Activated CD8-positive, alpha-beta memory T cell treated with anti-CD3 and anti-CD28 coated beads, Interleukin-2, amount 50 U/mL, for 1 hour (primary cell): ENCODE data around the gene CDKL5.
"Not testable (repeated sequence)": the region's sequence is repeated elsewhere in the genome, so short reads cannot be mapped to it uniquely, and the experiment has no call there.

Experiments used
- DNase-seq: peaks from one replicate; pipeline ENCODE4 v3.0.0-alpha.2; 2020; ENCODE audit errors: extremely low read depth

CDKL5 gene

DNA sequence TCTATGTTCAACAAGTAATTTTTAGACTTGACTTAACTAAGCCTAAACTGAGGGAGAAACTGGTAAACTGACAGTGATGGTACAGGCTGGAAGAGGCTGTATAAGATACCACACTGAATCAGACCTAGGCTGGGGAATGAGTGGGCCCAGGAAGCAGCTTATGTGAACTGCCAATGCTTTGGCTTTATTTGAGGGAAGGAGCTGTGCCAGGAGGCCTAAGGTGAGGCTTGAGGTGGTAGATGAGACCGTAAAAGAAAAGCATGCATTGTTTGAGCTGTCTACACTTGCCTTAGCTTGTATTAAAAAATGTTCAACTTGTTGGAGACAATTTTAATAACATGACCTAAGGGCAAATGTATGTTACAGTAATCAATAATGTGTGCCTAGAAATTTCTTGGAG is 150.3 kb downstream of the CDKL5 start:
- no peak for DNase-seq

DNA sequence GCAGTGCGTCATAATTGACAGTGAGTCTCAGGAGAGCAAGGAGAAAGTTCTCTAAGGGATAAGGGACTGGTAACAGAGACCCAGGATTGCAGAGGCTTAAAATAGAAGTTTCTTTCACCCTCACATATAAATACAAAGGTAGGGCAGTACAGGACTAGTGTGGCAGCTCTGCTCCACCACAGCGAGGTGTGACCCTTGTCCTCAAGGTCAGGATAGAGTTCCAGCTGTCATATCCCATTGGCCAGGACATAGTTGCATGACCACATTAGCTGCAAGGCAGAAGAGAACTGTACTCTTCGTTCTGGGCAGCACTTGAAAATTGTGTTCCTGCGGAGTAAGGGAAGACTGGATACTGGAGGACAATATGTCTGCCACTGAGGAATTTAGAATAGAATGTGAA is 152.0 kb downstream of the CDKL5 start:
- no peak for DNase-seq

DNA sequence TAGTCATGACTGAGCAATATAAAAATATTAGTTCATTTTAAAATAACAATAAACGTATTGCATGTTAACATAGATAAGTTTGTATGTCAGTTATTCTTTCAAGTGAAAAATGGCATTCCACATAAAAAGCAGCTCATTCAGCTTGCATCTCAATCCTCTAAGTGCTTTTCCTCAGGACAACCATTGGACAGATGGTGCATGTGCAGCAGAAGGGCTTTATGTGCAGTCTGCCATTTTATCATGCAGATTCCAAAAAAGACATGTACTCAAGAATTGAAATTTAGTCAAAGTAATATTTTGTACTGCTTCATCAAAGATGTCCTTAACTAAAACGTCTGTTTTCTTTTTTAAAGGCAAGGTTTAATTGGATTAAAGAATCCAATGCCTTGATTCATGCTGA is 153.1 kb downstream of the CDKL5 start:
- DNase-seq: no peak

DNA sequence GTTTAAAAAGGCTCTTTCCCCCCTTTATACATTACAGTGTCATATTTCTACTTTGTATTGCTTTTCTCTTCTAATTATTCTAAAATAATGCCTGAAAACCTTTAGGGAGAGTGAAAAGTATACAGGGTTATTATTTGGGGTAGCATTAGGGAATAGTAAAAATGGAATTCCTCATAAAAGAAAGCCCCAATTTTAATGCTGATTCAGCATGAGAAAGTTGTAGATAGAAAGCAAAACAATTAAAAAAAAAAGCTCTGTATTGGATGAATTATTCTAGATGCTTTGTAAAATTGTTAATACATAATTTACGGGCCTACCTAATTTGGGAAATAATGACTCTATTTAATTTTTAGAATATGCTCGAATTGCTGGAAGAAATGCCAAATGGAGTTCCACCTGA is 154.1 kb downstream of the CDKL5 start:
- DNase-seq: no peak

DNA sequence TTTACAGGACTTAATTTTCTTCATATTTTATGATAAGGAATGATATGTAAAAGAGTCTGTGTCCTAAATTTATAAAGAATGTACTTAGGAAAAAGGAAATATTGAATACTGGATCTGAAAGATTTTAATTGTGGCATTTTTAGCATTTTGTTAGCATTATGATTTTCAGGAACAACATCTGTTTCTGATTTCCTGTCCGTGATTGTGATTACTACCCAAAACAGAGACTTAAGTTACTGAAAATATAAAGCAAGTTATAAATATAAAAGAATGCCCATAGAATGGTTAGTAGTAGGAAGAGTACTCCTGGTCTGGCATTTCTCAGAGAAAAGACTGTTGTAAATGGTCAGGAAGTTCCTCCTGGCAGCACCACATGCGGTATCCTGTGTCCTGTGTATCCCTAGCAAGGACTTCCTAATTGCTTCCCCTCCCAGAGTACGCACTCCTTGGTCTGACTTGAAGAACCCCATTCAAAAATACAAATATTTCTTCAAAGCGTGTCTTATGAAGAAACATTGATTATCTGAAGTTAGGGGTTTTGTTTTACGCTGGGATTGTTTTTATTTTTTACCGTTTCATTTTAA is 157.6 kb downstream of the CDKL5 start:
- DNase-seq: no peak

DNA sequence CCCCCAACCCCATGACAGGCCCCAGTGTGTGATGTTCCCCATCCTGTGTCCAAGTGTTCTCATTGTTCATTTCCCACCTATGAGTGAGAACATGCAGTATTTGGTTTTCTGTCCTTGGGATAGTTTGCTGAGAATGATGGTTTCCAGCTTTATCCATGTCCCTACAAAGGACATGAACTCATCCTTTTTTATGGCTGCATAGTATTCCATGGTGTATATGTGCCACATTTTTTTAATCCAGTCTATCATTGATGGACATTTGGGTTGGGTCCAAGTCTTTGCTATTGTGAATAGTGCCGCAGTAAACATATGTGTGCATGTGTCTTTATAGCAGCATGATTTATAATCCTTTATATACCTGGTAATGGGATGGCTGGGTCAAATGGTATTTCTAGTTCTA is 163.9 kb downstream of the CDKL5 start:
- DNase-seq: not testable (repeated sequence)

DNA sequence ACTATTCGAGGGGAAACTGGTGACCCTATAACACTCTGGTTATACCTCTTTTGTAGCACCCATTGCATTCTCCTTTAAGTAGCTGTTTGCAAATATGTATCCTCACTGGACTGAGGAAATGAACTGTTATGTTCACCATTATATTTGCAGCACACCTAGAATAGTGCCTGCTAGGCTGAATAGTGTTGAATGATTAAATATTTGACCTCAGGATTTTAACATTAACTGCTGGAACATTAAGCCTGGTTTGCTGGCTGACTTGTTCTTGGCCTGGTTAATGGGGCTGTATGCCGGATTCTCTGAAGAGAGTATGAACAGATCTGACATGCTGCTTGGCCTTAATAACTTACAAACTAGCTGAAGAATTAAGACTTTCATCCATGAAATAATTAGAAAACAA is 166.4 kb downstream of the CDKL5 start:
- no peak for DNase-seq

DNA sequence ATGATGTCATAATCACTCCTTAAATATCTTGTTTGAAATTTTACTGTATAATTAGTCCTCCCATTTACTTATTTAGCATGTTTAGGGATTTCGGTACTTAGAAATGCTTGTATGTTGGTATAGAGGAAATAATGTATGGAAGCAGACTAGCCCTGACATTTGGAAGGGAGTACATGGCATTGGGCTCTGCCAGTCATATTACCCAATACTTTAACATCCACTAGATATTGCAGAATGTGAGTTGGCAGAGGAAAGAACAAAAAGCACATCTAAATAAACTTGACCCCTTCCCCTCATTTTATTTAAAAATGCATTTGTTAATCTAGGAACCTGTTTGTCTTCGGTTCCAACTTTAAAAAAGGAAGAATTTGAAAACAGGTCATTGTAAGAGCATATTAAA is 168.7 kb downstream of the CDKL5 start:
- DNase-seq: no peak

DNA sequence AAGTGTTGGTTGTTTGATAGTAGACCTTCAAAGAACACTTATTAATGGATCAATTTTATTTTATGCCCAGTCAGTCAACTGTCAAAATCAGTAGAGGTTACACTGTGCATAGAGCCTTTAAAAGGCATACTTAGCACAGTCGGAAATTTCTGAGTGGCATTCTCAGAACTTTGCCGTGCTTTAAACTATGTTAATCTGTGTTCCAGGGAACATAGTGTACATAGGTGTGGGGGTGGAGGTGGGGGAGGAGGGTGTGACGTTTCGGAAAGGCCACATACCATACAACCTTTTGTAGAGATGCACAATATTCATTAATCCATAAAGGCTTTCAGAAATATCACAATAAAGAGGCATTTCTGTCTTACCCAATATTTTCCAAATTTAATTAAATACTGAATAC is 170.7 kb downstream of the CDKL5 start:
- no peak for DNase-seq

DNA sequence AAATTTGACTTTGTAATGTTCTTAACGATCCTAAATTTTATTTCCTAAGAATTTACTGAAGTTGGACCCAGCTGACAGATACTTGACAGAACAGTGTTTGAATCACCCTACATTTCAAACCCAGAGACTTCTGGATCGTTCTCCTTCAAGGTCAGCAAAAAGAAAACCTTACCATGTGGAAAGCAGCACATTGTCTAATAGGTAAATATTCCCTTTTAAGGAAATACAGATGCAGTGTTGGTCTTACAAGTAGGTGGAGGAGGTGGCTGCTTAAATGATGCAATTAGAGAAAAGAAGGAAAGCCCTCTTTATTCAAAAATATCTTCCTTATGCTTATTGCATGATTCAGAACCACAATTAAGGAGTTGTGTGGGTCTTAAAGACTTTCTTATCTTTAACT is 173.0 kb downstream of the CDKL5 start:
- no peak for DNase-seq

DNA sequence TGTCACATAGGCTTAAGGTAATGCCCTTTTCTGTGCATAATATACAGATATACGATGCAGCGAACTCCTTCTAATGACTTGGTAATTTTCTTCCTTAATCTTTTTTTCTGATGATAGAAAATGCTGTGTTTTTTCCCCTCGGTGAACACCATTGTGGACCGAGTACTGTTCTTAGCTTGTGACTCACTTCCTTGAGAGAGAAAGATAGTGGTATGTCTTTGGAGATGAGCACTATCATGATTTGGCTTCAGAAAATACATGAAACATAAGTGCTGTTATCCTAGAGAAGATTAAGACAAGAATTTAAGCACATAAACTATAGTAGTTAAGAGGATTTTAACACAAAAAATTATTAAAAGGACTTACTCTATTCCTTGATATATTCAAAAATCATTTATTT is 182.6 kb downstream of the CDKL5 start:
- DNase-seq: no peak

DNA sequence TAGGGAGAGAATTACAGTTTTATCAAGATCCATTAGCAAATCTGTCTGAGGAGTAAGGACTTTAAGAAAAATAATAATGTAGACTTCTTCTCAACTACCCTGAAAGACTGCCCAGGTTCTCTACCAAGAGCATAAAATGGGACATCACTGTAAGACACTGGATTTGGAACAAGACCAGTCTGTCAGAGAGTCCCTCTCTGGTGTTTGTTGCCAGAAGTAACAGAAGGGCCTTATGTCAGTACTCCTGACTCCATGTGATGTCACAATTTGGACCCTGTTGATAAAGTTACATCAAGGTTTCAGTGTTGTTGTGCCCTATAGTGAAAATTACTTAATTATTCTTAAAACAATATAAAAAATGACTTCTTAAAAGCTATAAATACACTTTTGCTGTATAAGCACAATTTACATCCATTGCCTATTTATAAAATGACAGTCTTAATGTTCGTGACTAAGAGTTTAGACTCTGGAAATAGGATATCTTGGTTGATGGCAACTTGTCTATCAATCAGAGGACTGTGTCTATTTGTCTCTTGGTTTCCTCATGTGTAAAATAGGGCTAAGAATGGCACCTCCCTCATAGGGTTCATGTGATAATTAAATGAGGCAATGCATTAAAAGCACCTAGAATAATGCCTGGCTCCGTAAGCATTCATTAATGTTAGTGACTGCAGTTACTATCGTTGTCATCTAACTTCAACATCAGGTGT is 188.7 kb downstream of the CDKL5 start:
- no peak for DNase-seq

DNA sequence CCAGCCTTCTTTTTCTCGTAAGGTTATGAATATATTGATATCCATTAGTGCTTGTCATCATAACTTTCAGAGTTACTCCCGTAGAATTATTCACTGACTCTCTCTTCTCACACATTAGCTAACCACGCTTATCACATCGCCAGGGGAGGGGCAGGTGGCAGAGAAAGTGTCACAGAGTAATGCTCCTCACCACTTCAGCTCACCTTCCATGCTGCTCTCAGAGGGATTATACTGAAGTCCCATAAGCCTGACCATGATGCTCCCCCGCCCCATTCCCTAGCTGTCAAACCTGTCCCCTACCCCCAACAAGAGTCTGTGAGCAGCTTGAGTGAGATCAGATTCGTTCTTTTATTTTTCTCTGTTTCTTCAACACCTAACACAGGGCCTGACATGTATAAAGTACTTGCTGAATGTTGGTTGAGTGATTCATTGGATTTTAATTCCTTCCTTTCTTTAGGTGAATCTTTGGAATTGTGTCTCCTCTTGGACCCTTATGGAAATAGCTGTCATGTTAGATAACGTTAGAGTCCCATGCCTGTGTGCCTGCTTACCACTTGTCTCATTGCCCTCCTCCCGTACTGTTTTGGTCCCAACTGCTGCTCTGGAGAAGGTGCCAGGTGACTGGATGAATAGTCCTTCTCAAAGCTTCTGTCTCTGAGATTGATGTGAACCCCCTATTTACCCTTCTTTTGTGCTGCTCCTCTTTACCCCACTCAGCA is 191.4 kb downstream of the CDKL5 start:
- no peak for DNase-seq

DNA sequence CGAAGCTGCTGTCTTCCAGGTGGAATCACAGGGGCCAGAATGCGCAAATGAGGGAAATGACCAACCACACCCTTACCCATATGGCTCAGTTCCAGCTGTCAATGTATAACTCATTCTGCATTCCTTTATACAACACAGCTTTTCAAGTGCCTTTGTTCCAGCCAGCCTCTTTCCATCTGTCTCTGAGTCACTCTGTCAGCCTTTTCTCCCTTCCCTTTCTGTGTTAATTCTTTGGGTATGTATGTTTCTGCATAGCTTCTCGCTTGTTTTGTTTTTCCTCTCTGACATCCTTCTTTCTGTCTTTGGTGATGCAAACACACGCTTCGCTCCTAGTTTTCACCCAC is 192.0 kb downstream of the CDKL5 start:
- DNase-seq: no peak

DNA sequence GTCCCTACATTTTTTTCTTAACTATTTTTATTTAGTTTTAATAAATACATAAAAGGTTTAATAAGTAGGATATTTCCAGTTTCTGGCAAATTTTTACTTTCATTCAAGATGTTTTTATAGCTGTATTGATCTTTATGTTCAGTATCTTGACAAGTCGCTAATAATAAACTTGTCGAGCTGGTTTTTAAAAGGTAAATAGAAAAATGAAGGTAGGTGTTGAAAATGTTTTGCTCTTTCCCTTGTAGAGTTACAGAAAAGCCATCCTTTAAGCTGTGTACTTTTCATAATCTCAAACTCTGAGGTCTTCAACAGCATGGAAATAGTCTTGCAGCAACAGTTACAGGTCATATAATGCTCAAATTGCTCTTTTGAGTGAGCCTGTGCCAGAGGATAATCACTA is 193.9 kb downstream of the CDKL5 start:
- no peak for DNase-seq

DNA sequence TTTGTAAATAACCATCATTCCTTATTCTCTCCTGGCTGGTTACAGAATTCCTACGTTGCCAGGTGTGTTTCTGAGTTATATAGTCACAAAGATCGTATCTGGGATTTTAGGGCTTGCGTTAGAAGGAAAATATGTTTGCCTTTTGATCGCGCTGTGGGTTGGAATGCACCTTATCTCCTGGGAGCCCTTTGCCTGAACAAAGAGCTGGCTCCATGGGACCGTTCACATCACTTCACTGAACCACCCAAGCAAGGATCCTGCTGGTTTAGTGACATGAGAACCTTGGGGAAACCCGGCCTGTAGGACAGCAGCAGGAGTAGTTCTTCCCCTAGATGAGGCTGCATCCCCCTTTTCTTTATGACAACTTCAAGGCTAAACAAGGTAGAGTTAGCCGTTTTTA is 194.9 kb downstream of the CDKL5 start:
- no peak for DNase-seq

DNA sequence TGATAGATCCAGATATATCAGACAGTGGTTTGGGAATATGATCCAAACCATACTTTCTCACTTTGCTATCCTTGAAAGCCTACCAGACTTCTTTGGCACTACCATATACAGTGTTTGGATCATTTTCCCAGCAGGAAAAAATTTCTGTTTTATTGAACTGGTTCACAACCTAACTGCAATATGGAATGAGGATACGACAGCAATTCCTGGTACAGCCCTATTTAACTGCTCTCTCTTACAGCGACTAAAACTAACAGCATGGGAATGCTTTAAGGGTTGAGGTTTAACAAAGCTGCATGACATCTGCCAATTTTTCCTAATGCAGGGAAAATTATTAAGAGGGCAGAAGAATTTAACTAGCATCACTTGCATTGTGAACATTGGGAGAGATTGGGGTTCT is 199.2 kb downstream of the CDKL5 start:
- no peak for DNase-seq

DNA sequence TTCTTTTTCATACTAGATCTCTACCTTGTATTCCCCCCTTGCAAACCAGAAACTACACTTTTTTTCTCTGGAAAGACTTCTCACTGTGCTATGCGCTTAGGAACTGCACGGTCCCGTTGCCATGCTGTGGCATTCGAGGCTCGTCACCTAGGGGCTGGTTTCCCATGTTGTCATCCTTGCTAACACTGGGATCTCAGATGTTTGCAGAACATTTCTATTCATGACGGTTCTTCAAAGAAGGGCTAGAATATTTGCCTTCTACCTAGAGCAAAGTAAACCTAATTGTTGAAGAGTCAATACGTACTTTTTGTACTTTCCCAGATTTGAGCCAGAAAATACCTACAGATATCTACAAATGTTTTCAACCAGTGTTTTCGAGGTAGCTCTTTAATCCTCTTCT is 205.5 kb downstream of the CDKL5 start:
- DNase-seq: no peak

DNA sequence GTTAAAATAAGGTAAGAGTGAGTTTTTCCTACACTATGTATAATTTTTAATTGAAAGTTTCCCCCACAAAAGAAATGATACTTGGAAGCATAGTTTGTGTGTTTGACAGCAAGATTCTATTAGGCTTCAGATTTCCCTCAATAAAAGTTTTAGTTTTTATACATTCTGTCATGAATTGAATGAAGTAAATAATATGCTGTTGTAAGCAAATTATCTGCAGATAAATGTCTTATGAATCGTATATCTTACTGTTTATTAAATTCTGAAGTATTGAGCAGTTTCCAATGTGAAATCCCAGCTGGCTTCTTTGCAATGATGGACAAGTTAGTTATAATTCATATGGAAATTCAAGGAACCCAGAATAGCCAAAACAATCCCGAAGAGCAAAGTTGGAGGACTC is 213.0 kb downstream of the CDKL5 start:
- DNase-seq: no peak

DNA sequence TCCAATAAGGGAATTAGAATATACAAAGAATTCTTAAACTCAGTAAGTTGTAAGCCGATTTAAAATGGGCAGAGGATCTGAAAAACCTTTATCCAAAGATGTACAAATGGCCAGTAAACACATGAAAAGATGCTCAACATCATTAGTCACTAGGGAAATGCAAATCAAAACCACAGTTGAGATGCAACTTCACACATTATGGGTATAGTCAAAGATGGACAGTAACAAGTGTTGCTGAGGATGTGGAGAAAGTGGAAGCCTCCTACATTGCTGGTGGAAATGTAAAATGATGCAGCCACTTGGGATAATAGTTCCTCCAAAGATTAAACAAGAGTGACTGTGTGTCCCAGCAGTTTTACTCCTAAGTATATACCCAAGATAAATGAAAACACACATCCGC is 213.9 kb downstream of the CDKL5 start:
- DNase-seq: no peak

DNA sequence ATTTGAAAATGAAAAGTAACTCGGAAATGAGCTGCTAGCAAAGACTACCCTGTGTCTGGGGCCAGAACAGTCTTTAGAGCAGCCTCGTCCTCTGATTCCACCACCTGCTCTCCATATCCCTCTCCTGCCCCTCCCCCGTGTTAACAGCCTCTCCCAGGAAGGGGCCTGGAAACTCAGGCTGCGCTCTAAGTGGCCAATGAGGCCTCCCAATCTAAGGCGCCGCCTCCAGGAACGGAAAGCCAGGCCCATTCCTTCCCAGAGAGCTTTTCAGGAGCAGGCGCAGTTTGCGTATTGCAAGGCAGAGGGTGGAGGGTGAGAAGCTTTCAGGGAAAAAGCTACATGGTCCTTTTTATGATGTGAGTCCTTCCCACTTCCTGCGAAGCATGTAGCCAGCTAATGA is 215.3 kb downstream of the CDKL5 start:
- DNase-seq: no peak

DNA sequence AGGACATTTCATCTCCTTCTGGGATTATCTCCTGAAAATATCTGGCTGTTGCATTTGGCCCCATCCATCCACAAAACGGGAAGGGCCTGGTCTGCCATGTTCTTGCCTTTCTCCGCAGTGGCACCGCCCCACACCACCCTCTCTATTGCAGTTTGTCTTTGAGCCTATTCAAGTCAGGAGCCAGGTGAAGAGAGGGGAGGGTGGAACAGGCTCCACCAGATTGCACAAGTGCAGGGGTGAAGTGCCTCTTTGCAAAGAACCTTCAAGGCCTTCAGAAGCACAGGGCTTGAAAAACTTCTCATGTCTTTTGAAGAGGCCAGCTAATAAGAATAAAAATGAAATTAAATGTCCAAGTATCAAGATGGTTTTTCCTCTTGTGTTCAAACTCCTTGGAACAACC is 217.8 kb downstream of the CDKL5 start:
- DNase-seq: no peak

DNA sequence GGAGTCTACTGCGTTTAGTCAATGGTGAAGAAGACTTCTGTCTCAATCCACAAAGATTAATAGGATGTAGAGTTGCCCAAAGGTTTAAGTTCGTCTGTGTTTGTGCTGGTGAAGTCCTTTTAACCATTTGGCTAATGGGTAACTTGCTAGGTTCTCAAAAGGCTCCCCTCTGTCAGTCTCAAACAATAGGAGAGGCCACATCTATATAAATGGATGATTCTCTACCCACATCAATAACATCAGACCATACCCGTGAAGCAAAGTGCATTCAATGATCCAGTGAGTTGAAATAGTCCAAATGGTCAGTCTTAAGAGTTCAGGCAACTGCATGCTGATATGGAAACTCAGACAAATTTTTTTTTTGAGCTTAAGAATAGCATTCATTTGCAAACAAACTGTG is 218.4 kb downstream of the CDKL5 start:
- DNase-seq: no peak

DNA sequence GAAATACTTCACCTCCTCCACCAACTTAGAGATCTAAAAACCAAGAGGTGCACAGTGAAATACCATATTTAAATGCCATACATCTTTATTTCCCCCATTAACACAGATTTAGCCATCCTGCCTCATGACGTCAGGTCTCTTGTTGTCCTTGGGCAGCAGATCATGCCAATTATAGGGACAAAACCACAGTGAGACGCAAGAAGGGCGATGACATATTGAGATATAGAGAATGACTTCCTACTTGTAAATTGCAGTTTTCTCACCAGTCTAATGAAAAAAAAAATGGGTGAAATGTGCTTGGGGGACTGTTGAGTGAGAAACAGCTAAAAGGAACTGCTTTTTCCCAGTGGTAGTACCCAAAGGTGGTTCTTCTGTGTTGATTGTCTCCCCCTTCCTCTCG is 222.2 kb downstream of the CDKL5 start:
- no peak for DNase-seq
